GM18907 (cell line): ENCODE results near the gene PLEK2.
A peak's percentile ranks its signal among the peaks of the same experiment; 100 is the strongest.
"Not testable (repeated sequence)": the region's sequence is repeated elsewhere in the genome, so short reads cannot be mapped to it uniquely, and the experiment has no call there.

Source experiments
- ATAC-seq: cut with Tn5 transposase; IDR thresholded peaks from one replicate; pipeline ENCODE4 v1.9.1; 2021; ENCODE audit warnings: mild to moderate bottlenecking, moderate library complexity; ENCODE audit not compliant: unreplicated experiment

The PLEK2 gene

DNA sequence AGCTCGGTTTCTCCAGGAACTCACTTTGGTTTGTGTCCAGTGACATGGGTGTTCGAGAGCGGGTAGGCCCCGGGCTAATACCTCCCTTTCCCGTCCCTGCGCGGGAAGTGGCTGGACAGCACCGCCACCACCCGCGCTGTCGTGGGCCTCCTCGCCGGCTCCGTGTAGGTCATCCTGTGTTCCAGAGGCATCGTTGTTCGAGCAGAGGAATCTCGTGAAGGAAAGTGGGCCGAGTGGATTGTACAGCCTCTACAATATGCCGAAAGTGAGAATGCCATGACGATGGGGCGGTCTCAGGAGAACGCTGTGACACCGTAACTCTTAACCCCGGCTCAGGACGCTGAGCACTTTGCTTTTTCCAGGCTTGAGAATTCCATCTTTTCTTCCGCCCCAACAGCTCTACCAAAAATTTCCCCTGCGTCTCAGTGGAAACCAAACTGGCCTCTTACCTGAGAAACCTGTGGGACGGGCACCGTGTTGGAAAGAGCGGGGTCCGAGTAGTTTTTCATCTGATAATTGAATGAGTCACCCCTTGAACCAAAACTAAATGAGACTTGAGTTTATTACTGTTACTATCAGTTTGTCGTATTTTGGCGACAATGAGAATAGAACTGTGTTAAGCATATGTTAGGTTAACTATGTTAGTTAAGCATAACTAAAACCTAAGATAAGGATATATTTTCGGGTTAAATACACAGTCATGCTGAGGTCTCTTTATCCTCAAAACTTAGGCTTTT, 51.3 kb downstream of the PLEK2 start:
- ATAC-seq: peak; percentile 30

DNA sequence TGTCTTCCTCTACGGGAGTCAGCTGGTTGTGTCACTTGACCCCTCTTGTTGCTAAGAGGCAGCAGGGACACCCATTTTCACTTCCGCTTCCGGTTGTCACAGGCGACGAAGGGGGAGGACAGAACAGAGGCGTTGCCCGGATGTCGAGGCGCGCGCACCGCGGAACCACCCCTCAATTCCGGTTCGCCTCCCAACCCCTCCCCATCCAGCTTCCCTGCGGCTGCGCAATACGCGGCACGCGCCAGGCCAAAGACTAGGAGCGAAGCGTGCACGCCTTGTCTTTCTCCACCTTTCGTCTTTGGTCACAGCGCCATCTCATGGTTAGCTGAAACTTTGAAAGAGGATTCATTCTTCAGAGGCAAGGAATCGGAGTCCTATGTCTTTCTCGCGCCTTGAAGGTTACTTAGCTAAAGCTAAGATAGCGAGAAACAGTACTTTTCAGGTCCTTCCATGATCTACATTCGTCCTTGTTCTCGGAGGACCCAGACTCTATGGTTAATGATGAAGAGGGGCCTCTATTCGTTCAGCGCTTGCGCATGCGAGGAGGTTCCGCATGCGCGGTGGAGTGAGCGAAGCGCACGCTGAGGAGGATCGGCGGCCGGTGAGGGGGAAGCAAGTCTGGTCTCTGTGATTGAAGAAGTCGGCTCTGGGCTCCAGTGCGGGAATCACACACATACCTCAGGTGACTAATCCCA, 52.0 kb downstream of the PLEK2 start, which contains the start of the genes ATP6V1D and EIF2S1:
Gene ATP6V1D, minus strand, starts transcription at position 30 of the 695 bp plus-strand sequence. CDS start 106 bp downstream, outside the sequence.
Gene EIF2S1, plus strand, starts transcription at position 554 of the 695 bp plus-strand sequence. CDS start 4,440 bp downstream, outside the sequence.
- peak; percentile 90 for ATAC-seq

DNA sequence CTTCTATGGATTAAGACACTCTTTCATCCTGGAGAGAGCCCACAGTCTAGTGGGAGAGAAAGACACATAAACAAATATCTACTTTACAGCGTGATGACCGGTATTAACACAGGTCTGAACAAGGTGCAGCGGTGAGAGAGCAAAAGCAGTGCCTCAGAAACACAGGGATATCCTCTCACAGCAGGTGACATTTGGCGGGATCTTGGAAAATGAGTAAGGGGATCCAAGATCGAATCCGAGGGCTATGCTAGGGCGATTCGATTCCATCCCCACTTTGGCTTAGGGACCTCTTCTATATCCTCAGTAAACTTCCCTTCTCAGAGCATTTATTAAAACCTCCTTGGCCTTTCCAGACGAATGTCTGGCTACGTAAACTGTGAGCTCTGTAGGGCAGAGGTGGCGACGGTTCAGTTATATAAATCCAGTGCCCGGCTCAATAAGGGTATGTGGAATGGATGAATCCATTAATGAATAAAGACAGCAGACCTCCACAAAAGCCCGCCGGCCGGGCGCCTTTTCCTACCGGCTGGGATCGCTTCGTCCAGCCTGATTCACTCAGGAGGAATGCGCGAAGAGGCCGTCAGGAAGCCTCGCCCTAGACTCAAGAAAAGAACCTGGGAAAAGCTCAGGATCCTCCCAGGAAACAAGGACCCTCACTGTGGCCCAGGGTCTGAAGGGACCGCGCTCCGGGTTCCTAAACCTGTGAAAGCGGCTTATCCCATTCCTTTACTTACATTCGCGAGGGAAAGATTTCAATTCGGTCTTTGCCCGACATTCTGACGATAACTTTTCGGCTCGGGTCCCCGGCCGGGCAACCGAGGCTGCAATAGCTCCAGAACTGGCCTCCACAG, 52.8 kb downstream of the PLEK2 start:
- ATAC-seq: no peak

DNA sequence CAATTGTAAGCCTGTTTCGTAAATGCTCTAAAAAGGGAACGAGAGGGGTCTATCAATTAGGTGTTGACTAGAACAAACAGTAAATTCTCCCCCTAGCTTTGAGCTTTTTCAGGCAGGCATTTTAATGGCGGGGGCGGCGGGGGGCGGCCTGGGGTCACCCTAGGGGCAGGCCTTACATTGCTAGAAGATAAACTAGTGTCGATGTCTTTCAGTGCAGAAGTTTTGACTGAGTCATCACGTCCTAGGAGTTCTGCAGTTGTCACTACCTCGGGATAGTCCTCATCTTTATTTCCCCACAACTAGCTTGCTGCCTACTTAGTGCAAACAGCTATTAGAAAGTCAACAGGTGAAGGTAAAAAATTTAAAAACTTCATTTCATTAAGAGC, 54.0 kb downstream of the PLEK2 start:
- no peak for ATAC-seq

DNA sequence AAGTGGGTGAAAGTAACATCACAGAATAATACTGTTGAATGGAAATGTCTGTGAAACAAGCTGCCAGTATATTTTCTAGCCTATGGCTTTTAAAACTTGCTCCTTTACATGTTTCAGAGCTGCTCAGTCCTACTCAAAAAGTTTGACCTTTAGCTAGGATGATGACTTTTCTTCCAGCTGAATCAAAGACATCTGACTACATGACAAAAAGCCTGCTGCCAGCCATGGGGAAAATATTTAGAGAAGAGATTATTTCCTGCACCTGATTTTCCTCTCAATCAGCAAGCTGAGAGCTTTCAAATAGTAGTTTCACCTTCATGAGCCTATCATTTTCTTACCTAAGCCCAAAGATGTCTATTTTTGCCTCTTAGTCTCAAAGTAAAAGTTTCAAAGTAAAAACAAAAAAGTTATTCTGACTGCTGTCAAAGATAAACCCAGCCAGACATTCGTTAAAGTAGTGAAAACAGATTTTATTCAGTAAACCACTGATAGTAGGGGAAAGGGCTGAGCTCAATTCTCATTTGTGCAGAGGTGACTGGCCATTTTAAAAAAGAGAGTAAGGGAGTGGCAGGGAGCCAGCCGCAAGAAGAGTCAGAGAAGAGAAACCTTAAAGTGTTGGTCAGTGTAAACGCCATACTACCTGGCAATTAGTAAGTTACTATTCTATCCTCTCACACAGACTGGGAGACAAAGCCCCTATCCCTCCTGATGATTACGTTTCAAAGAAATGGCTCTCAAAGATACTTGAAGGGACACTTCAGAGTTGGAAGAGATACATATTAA, 54.6 kb downstream of the PLEK2 start:
- ATAC-seq: no peak

DNA sequence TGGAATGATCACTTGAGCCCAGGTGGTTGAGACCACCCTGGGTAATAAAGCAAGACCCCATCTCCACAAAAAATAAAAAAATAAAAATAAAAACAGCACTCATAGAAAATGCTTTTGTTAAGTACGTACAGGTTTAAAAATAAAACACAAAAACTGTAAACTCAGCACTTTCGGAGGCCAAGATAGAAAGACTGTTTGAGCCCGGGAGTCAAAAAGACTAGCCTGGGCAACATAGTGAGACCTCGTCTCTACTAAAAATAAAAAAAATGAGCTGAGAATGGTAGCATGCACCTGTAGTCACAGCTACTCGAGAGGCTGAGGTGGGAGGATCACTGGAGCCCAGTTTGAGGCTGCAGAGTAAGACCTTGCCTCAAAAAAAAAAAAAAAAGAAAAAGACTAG, 59.9 kb downstream of the PLEK2 start:
- no peak for ATAC-seq

DNA sequence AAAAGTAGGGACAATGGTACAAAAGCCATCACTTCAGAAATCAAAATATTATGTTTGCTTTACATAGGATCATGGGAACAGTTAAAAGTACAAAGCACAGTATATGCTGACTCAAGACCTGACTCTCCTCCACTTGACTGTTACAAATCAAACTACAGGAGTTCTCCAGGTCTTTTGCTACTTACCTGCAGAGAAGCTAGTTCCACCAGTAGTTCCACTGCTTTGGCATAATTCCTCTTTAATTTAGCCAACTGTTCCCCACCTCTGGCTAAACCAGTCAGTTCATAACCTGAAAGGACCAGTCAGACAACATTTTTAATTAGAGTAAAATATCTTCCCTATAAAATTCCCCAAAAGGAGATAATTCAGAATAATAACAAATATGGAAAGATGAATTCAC, 66.4 kb downstream of the PLEK2 start:
- ATAC-seq: no peak

DNA sequence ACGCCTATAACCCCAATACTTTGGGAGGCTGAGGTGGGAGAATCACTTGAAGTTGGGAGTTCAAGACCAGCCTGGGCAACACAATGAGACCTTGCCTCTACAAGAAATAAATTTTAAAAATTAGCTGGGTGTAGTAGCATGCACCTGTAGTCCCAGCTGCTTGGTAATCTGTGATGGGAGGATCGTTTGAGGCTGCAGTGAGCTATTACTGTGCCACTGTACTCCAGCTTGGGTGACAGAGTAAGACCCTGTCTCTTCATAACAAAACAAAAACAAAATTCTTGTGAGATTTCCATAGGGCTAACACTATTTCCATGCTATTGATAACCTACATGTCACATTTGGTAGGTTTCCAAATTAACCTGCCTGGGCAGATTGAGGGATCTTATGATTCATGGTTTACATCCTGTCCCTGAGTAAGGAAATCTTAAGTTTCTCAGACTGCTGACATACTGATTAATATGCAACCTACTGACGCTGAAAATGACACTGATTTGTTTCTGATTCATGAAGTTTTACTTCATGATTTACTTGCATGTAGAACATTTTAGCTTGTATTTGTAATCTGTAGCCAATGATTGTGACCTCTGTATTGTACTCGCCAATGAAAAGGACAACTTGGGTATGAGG, 68.2 kb downstream of the PLEK2 start:
- ATAC-seq: no peak

DNA sequence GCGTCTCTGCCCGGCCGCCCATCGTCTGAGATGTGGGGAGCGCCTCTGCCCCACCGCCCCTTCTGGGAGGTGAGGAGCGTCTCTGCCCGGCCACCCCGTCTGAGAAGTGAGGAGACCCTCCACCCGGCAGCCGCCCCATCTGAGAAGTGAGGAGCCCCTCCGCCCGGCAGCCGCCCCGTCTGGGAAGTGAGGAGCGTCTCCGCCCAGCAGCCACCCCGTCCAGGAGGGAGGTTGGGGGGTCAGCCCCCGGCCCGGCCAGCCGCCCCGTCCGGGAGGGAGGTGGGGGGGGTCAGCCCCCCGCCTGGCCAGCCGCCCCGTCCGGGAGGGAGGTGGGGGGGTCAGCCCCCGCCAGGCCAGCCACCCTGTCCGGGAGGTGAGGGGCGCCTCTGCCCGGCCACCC, 70.7 kb downstream of the PLEK2 start:
- not testable (repeated sequence) for ATAC-seq
